ENCODE results near the gene MGAT4C.

The MGAT4C gene

DNA sequence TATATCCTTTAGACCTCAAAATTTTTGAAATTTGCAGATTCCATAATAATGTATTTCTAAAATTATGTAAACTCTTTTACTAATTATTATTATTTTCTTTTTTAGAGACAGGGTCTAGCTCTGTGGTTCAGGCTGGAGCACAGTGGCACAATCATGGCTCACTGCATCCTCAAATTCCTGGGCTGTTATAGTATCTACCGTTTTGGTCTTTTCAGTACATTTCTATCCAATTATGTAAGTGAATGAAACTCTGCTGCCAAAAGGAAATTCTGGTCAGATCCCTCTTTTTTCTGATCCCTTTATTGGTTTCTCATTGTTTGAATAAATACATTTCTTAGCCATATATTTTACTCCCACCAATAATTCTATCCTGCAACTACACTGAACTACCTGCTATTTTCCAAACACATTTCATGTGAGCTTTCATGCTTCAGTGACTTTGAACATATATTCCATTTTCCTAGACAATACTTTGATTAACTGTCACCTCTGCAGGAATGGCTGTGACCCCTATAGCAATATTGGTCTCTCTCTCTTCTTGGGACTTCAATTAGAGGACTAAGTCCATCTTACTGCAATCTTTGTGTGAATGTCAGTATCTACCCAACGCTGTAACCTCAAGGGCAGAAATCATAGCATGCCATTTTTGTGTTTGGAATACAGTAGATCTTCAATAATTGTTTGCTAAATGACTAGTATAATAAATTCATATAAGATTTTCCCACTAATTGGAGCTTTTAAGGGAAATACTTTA lies 198.9 kb downstream of the MGAT4C start:
- TF ChIP-seq, protein P1, sequence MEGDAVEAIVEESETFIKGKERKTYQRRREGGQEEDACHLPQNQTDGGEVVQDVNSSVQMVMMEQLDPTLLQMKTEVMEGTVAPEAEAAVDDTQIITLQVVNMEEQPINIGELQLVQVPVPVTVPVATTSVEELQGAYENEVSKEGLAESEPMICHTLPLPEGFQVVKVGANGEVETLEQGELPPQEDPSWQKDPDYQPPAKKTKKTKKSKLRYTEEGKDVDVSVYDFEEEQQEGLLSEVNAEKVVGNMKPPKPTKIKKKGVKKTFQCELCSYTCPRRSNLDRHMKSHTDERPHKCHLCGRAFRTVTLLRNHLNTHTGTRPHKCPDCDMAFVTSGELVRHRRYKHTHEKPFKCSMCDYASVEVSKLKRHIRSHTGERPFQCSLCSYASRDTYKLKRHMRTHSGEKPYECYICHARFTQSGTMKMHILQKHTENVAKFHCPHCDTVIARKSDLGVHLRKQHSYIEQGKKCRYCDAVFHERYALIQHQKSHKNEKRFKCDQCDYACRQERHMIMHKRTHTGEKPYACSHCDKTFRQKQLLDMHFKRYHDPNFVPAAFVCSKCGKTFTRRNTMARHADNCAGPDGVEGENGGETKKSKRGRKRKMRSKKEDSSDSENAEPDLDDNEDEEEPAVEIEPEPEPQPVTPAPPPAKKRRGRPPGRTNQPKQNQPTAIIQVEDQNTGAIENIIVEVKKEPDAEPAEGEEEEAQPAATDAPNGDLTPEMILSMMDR (IDR thresholded peaks at IDR 0.05; ENCODE audit: low read length, missing control alignments): no peak
- H3K4me3 ChIP-seq (replicated peaks; ENCODE audit: low read depth, low read length): no peak overlapping the region
- DNase-seq (ENCODE audit: low read depth): no peak

DNA sequence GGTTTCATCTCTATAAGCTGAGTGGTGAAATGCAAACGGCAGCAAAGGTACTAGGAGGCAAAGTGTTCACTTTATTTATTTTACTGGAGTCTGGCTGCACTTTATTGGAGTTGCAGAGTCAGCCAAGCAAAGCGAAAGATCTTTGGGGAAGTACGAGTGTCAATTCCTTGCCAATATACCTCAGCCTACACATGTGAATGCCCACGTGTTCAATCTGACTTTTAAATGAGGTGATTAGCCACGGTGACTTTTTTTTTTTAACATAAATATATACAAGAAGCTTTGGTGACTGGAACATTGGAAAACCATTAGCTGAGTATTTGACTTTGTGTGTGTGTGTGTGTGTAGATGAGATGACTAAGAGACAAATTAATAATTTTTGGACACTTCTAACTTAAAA lies 203.3 kb downstream of the MGAT4C start:
- TF ChIP-seq, protein P1 (IDR thresholded peaks at IDR 0.05; ENCODE audit: low read length, missing control alignments): no peak
- no peak for DNase-seq (ENCODE audit: low read depth)
- H3K4me3 ChIP-seq (replicated peaks; ENCODE audit: low read depth, low read length): no peak overlapping the region

DNA sequence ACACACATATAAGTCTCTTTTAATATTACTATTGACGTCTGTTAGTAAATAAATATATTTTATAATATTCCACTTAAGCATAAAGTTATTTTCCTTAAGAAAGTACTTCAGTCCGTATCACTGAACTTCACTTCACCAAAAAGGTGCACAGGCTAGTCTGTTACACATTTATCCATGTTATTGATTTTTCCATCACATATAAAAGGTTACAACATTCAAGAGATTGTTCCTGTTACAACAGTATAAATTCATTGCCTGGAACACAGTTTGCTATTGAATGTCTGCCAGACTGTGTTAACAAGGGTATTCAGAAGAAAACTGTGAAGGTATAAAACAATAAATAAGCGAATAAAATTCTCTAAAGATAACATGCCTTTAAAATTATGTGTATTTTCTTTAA lies 206.2 kb downstream of the MGAT4C start:
- no peak overlapping the region for H3K4me3 ChIP-seq (replicated peaks; ENCODE audit: low read depth, low read length)
- TF ChIP-seq, protein P1 (IDR thresholded peaks at IDR 0.05; ENCODE audit: low read length, missing control alignments): no peak
- no peak for DNase-seq (ENCODE audit: low read depth)

DNA sequence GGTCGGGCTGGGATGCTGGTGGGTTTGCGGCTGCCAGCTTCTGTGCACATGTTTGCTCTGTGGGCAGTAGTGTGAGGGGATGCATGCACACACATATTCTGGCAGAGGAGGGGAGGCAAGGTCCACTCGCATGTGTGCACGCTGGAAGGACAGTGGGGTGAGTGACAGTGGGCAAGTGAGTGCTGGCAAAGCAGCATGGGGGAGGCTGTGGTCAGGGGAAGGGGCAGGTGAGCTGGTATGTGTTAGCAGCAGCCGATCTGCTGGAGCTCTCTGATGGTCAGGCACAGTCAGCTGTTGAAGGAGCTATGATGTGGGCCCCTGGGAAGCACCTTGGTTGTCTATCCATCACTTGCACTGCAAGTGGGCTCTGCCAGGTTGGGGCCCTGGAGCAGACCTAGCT lies 211.8 kb downstream of the MGAT4C start:
- no peak overlapping the region for H3K4me3 ChIP-seq (replicated peaks; ENCODE audit: low read depth, low read length)
- DNase-seq (ENCODE audit: low read depth): no peak
- TF ChIP-seq, protein P1 (IDR thresholded peaks at IDR 0.05; ENCODE audit: low read length, missing control alignments): no peak

DNA sequence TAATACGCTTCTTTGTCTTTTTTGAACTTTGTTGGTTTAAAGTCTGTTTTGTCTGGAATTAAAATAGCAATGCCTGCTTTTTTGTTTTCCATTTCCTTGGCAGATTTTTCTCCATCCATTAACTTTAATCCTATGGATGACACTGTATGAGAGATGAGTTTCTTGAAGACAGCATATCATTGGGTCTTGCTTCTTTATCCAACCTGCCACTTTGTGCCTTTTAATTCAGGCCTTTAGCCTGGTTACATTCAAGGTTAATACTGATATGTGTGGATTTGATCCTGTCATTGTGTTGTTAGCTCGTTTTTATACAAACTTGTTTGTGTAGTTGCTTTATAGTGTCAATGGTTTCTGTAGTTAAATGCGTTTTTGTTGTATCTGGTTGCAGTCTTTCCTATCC lies 214.1 kb downstream of the MGAT4C start:
- DNase-seq (ENCODE audit: low read depth): no peak
- no peak overlapping the region for H3K4me3 ChIP-seq (replicated peaks; ENCODE audit: low read depth, low read length)
- TF ChIP-seq, protein P1 (IDR thresholded peaks at IDR 0.05; ENCODE audit: low read length, missing control alignments): no peak

DNA sequence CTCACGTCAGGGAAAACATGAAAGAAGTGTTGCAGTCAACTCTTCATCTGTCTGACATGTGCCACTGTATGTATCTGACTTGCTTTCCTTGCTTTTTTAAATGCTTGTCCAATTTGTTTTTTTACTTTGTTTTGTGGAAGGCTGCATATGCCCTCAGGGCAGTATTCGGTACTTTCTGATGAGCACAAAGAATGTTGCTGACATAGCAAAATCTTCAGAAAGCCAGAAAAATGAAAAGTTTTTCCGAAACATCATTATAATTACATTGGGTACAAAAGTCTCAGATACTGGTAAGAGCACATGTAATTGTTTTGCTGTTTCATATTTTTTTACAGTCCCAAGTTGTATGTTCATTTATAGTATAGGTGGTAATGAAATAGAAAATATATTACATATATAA lies 237.8 kb downstream of the MGAT4C start:
- TF ChIP-seq, protein P1 (IDR thresholded peaks at IDR 0.05; ENCODE audit: low read length, missing control alignments): no peak
- no peak overlapping the region for H3K4me3 ChIP-seq (replicated peaks; ENCODE audit: low read depth, low read length)
- DNase-seq (ENCODE audit: low read depth): no peak

DNA sequence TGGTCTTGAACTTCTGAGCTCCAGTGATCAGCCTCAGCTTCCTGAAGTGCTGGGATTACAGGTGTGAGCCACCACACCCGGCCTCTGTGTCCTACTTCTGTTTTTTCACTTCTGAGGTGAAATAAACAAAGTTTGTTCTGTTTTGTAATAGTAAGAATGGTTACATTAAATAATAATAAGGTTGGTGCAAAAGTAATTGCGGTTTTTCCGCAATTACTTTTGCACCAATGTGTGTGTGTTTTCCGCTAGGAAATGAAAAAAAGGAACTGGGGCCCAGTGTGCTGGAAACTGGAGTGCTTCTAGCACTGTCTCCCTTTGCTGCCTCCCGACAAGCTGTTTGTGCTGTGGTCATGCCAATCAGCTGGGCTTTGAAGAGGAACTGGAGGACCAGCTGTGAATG lies 241.2 kb downstream of the MGAT4C start:
- DNase-seq (ENCODE audit: low read depth): no peak
- no peak overlapping the region for H3K4me3 ChIP-seq (replicated peaks; ENCODE audit: low read depth, low read length)
- TF ChIP-seq, protein P1 (IDR thresholded peaks at IDR 0.05; ENCODE audit: low read length, missing control alignments): no peak

All from fibroblast of pulmonary artery (primary cell).